ENCODE data around the gene UBE2U.
"Not testable (repeated sequence)": the region's sequence is repeated elsewhere in the genome, so short reads cannot be mapped to it uniquely, and the experiment has no call there.

Gene UBE2U

GRCh38 chr1:64236541-64236954, 33.1 kb downstream of the UBE2U start:
- no peak for DNase-seq

GRCh38 chr1:64239519-64239918, 36.1 kb downstream of the UBE2U start:
- DNase-seq: not testable (repeated sequence)

GRCh38 chr1:64240206-64240605, 36.8 kb downstream of the UBE2U start:
- DNase-seq: no peak

- DNase-seq: no peak
These were observed 37.6 kb downstream of the UBE2U start for GRCh38 chr1:64241069-64241468.

GRCh38 chr1:64242895-64243756, 39.7 kb downstream of the UBE2U start:
- no peak for DNase-seq

- DNase-seq: no peak
These were observed 40.3 kb downstream of the UBE2U start for GRCh38 chr1:64243757-64244080.

- DNase-seq: peak in 9 of 56 donors; percentile 0 to 5 (median 1)
These were observed 42.1 kb downstream of the UBE2U start for GRCh38 chr1:64245495-64245894.

GRCh38 chr1:64246294-64246917, 43.0 kb downstream of the UBE2U start:
- peak in 1 of 56 donors; percentile 16 for DNase-seq

GRCh38 chr1:64248065-64248464, 44.6 kb downstream of the UBE2U start:
- DNase-seq: no peak

- DNase-seq: not testable (repeated sequence)
These were observed 47.0 kb downstream of the UBE2U start for GRCh38 chr1:64250472-64250871.

GRCh38 chr1:64251971-64252370, 48.5 kb downstream of the UBE2U start:
- DNase-seq: no peak

GRCh38 chr1:64257233-64257632, 53.8 kb downstream of the UBE2U start:
- not testable (repeated sequence) for DNase-seq

GRCh38 chr1:64258444-64258843, 55.0 kb downstream of the UBE2U start:
- not testable (repeated sequence) for DNase-seq

GRCh38 chr1:64263335-64263734, 59.9 kb downstream of the UBE2U start:
- DNase-seq: no peak

- no peak for DNase-seq
These were observed 60.4 kb downstream of the UBE2U start for GRCh38 chr1:64263856-64264255.

GRCh38 chr1:64265141-64265540, 61.7 kb downstream of the UBE2U start:
- DNase-seq: no peak

- no peak for DNase-seq
These were observed 63.6 kb downstream of the UBE2U start for GRCh38 chr1:64266991-64267390.

GRCh38 chr1:64268653-64269557, 65.5 kb downstream of the UBE2U start:
- peak in 40 of 56 donors; percentile 2 to 76 (median 31) for DNase-seq

- DNase-seq: no peak
These were observed 66.1 kb downstream of the UBE2U start for GRCh38 chr1:64269558-64269884.

GRCh38 chr1:64280001-64280400, 76.6 kb downstream of the UBE2U start:
- DNase-seq: no peak

- peak in 14 of 56 donors; percentile 1 to 63 (median 8) for DNase-seq
These were observed 78.9 kb downstream of the UBE2U start for GRCh38 chr1:64282351-64282750.

GRCh38 chr1:64287071-64287470, 83.6 kb downstream of the UBE2U start:
- DNase-seq: no peak

All from amygdala (tissue), 56 donors.